ENCODE measurements around the gene UBL4B. TPM values are rescaled to one million over a fixed set of nuclear protein-coding genes. Genes with fewer than 3 reads are reported as not detected.

Gene UBL4B
- total RNA-seq, 1 experiment from 2014 or later: 0.24 TPM

DNA sequence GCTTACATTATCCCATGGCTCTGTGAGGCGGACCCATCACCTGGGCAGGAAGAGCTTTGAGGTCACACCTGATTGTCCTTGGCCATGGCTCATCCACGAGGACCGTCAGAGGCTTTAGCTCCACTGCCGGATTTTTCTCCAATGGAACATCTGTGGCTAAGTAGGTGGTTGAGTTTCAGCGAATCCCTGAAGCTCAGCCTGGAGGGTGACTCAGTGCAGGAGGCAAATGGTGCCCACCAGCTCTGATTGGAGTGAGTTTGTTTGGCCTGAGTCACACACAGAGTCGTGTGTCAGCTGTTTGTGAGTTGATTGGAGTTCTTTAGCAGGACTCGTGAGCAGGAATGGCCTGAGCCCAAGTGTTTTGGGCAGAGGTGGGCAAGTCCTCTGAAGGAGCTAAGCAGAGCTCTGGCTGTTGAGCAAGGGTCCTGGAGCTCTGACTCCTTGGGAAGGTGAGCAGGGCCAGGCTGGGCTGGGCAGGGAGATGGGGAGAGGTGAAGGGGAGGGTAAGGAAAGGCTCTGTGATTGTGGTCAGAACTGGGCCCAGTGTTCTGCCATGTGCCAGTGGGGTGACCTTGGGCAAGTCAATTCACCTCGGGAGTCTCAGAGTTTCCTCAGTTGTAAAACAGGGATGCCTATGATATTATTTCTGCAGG lies 40.0 kb downstream of the UBL4B start:
- DNase-seq (ENCODE audit: low read depth): peak; percentile 86

DNA sequence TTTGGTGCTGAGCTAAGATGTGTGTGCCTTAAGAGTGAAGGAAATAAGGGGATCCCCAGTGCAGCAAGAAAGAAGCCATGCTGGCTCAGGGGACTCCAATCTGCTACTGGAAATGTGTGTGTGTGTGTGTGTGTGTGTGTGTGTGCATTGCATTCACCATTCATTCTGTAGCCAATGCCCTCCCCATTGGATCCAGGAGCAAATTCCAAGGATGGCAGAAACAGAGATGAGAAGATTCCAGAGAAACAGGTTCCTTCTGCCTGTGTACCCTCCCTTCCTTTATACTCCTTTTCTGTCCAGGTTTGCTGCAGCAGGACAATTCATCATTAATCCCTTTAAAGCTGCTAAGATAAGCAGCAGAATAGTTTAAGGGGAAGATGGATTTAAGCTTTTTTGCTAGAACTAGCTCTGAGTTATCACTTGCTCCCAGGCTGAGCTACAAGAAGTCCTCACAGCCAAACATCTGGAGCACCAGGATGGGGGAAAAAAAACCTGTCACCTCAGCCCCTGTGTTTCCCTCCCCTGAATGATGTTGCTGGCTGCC lies 41.2 kb downstream of the UBL4B start:
- no peak for DNase-seq (ENCODE audit: low read depth)

DNA sequence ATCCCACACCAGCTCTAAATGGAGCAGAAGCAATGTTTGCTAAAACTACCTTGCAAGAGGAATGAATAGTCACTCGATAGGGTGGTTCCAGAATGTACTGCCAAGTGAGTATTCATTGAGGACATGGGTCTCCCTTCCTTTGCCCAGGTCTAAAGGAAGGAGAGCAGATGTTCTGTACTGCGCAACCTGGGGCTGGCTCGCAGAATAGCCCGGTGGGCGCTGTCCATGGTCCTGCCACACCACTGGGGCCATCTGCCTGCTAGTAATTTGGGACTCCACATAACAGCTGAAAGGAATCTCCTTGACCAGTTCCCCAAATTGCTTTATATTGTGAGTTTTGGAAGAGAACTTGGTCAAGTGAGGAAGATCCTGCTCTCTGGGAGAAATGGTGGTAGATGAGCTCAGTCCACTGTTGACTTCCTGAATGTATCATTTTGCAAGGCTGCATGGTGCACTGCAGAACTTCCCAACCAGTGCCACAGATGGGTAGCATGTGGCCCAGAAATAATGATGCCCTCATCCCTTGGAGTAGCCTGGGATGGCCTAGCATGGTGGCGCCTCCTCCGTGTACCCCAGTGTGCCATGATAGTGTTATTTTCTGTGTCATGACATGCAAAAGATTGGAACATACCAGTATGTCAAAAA lies 43.8 kb downstream of the UBL4B start:
- peak; percentile 39 for DNase-seq (ENCODE audit: low read depth)

DNA sequence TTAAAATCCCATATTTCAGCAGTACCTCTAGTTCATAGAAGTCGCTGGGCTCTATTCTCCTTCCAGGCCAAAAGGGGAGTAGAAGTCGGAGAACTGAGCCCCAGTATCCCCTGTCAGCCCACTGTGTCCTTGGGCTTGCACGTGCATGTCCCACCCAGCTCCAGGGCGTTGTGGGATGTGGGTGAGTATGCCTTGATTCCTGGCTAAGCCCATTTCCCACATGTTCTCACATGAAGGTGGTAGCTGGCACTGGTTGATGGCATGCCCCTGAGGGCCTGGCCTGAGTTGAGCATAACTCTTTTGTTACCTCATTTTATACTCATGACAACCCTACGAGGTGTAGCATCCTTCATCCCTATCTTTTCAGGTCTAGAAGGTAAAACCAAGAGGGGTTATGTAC lies 46.0 kb downstream of the UBL4B start:
- DNase-seq (ENCODE audit: low read depth): no peak

DNA sequence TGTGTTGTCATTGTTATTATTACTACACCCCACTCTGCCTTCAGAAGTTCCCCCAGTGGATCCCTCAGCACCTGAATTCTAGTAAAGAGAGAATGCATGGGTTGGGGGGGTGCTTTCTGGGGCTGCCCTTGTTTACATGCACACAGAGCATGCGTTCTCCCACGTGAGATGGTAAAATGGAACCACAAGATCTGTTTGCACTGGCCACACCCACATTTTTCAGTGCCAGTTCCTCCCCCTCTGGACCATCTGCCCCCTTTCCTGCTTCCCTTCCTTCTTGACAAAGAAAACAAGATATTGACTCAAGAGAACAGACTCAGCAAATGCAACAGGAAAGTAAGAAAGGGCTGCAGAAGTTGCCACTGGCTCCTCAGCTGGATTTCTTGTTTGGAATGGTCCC lies 46.9 kb downstream of the UBL4B start:
- DNase-seq (ENCODE audit: low read depth): no peak

DNA sequence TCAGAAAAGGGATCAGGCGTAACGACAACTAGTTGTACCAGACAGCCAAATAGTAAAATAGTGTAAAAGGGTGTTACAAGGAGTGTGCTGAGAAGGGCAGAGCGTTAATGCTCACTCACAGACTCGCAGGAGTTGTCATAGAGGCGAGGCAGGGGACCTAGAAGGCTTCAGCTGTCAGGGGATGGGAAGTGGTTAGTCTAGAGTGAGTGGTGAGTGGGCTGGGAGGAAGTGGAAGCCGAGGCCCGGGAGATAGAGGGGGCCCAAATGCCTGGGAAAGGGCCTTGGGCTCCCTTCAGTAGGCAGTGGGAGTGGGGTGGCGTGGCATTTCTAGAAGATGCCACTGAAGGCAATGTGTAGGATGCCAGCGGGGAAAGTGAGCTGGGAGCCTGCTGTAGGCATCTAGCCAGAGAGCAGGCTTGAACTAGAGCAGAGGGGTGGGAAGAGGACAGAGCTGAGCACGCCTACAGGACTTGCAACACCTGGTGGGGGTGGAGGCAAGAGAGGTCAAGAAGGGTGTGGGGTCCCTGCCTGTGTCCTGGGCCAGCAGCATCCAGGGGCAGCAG lies 48.4 kb downstream of the UBL4B start:
- no peak for DNase-seq (ENCODE audit: low read depth)

DNA sequence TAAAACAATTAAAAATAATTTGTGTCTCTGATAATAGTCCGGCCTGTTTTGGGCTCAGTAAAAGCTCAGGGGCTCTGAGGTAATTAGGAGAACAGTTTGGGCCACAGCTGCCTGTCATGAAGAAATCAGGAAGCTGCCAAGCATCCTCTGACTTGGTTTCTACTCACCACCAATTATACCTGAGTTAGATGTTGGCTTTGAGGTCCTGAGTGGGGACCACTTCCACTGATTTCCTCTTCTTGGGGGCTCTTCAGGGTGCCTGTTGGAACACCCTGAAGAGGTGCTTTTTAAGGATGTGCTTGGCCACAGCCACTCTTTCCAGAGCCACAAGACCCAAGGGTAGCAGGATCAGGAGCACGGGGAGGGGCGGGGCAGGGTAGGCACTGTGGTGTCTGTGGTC lies 48.9 kb downstream of the UBL4B start:
- no peak for DNase-seq (ENCODE audit: low read depth)

DNA sequence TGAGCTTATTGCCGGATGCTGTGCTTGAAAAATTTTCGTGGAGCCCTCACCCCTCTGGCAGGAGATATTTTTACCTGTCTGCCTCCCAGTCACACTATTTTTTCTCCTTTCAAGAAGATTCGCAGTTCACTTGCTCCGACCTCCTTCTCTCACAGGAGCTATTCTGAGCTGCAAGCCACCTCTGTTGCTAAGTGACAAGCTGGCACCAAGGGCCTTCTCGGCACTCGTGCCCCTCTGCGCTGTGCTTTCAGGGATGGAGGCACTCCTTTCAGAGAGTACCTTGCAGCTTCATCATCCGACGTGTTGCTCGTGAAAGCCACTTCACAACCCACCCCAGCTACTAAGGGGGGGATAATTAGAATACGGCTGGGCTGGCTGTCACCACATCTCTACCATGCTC lies 49.6 kb downstream of the UBL4B start:
- DNase-seq (ENCODE audit: low read depth): no peak

Other genes starting within 250 kb of the UBL4B start
- gene CSF1, start 201.6 kb upstream of the UBL4B start, total RNA-seq (2014; rRNA removed; shearing (Covaris generic)): 35.4 and 51.5 TPM in 2 replicates
- gene AHCYL1, start 127.7 kb upstream of the UBL4B start, total RNA-seq (2014; rRNA removed; shearing (Covaris generic)): 43.1 and 47.5 TPM in 2 replicates
- gene STRIP1, start 77.8 kb upstream of the UBL4B start, total RNA-seq (2014; rRNA removed; shearing (Covaris generic)): 25.7 and 27.6 TPM in 2 replicates
- gene ALX3, start 41.8 kb upstream of the UBL4B start, total RNA-seq (2014; rRNA removed; shearing (Covaris generic)): not detected in 2 replicates
- gene SLC6A17, start 38.1 kb downstream of the UBL4B start, total RNA-seq (2014; rRNA removed; shearing (Covaris generic)): 1.2 and 1.8 TPM in 2 replicates
- gene KCNC4, start 97.9 kb downstream of the UBL4B start, total RNA-seq (2014; rRNA removed; shearing (Covaris generic)): 0.84 and 2.0 TPM in 2 replicates
- gene RBM15, start 226.9 kb downstream of the UBL4B start, total RNA-seq (2014; rRNA removed; shearing (Covaris generic)): 22.0 and 22.6 TPM in 2 replicates

Measured in RPMI7951 (cell line).